ENCODE measurements around the gene MIPEP.
A peak's percentile ranks its signal among the peaks of the same experiment; 100 is the strongest.
"Not testable (repeated sequence)": the region's sequence is repeated elsewhere in the genome, so short reads cannot be mapped to it uniquely, and the experiment has no call there.

The MIPEP gene

GRCh38 chr13:23898101-23898500, 8.9 kb upstream of the MIPEP start:
- POLR2A ChIA-PET: interaction anchor here (0.7 kb wide), 1 partner anchor 9 kb away, joined by 3 read pairs; the partner anchor contains the start of gene MIPEP
- H3K4me3 ChIP-seq (ENCODE audit: low read depth, low read length): no peak overlapping the region
- no peaks in the 10 kb centered on the region for H3K4me1 ChIP-seq (ENCODE audit: control insufficient read depth, insufficient read depth, low read length)
- H3K27ac ChIP-seq (ENCODE audit: extremely low read depth, low read depth, low read length): no peak overlapping the region
- TF ChIP-seq ZNF37A (tag by site-specific recombination; IDR thresholded peaks at IDR 0.05) (no peak), ZNF248 (tag by site-specific recombination; IDR thresholded peaks at IDR 0.05) (no peak), ZNF2 (tag by site-specific recombination; IDR thresholded peaks at IDR 0.05) (no peak), ZNF223 (tag by site-specific recombination; IDR thresholded peaks at IDR 0.05) (no peak), ZSCAN5A (tag by site-specific recombination; IDR thresholded peaks at IDR 0.05) (no peak)
- CTCF ChIA-PET: interaction anchor here (1.1 to 1.2 kb wide), 2 partner anchors 190 to 1096 kb away, joined by 3 to 5 read pairs; no protein-coding TSS in a partner anchor
- H3K9me3 ChIP-seq (ENCODE audit: control insufficient read depth, insufficient read depth, low read depth, low read length): no peaks in the 10 kb centered on the region
- H3K36me3 ChIP-seq (ENCODE audit: control insufficient read depth in 2 of 2, insufficient read depth in 1 of 2, low read length in 2 of 2): no peaks in the 10 kb centered on the region

DNA sequence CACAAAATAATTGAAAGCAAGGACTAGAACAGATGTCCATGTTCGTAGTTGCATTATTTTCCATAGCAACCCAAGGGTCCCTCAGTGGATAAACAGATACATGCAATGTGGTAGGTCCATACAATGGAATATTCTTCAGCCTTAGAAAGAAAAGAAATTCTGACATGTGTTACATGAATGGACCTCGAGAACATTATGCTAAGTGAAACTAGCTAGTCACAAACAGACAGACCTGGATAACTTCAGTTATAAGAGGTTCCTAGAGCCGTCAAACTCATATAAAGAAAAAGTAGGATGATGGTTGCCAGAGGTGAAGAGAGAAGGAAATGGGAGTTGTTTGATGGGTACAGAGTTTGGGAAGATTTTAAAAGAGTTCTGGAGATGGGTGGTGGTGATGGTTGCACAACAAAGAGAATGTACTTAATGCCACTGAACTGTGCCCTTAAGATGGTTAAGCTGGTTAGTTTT, 8.3 kb upstream of the MIPEP start, which contains the start of gene C1QTNF9B:
C1QTNF9B (minus strand) TSS at position 51 of the 468 bp plus-strand sequence.
- H3K27ac ChIP-seq (ENCODE audit: extremely low read depth, low read depth, low read length); H3K9me3 ChIP-seq (ENCODE audit: control insufficient read depth, insufficient read depth, low read depth, low read length); CTCF ChIA-PET; H3K4me3 ChIP-seq (ENCODE audit: low read depth, low read length); POLR2A ChIA-PET; H3K36me3 ChIP-seq (ENCODE audit: control insufficient read depth in 2 of 2, insufficient read depth in 1 of 2, low read length in 2 of 2); H3K4me1 ChIP-seq (ENCODE audit: control insufficient read depth, insufficient read depth, low read length): not testable (repeated sequence)

GRCh38 chr13:23894746-23895145, 5.5 kb upstream of the MIPEP start:
- H3K27ac ChIP-seq (ENCODE audit: extremely low read depth, low read depth, low read length); H3K4me1 ChIP-seq (ENCODE audit: control insufficient read depth, insufficient read depth, low read length); H3K36me3 ChIP-seq (ENCODE audit: control insufficient read depth in 2 of 2, insufficient read depth in 1 of 2, low read length in 2 of 2); H3K4me3 ChIP-seq (ENCODE audit: low read depth, low read length); POLR2A ChIA-PET; H3K9me3 ChIP-seq (ENCODE audit: control insufficient read depth, insufficient read depth, low read depth, low read length): not testable (repeated sequence)
- CTCF ChIA-PET: interaction anchor here (0.6 kb wide), 1 partner anchor 26 kb away, joined by 3 read pairs; no protein-coding TSS in a partner anchor

DNA sequence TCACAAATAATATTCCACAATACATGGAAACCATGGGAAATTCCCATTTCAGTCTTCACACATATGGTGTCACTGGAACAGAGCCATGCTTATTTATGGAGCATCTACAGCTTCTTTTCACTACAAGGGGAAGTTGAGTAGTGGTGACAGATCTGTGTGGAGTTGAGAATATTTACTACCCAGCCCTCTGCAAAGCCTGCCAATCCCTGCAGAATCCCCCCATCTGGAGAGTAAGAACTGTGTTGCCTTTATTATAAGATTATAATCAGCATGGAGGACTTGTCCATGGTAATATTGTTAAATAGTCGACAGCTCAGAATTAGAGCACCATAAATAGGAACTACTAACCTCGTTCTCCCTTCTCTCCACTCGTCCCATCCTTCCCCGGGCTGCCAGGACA, 4.6 kb upstream of the MIPEP start:
- CTCF ChIA-PET; H3K4me1 ChIP-seq (ENCODE audit: control insufficient read depth, insufficient read depth, low read length); POLR2A ChIA-PET: not testable (repeated sequence)

GRCh38 chr13:23889615-23890607, 711 bp upstream of the MIPEP start:
- Histone ChIP-seq H3K9me3 (ENCODE audit: control insufficient read depth, insufficient read depth, low read depth, low read length) (no peaks in the 10 kb centered on the region), H3K4me3 (ENCODE audit: low read depth, low read length) (peak overlapping the region; percentile 18), H3K4me1 (ENCODE audit: control insufficient read depth, insufficient read depth, low read length) (no peaks in the 10 kb centered on the region), H3K36me3 (ENCODE audit: control insufficient read depth in 2 of 2, insufficient read depth in 1 of 2, low read length in 2 of 2) (peaks cover 3 to 4% of the 10 kb centered on the region in 2 experiments; a peak in 2 of 3 replicates), H3K27ac (ENCODE audit: extremely low read depth, low read depth, low read length) (no peak overlapping the region)
- ChIA-PET CTCF (interaction anchor here (0.6 to 1.8 kb wide), 17 partner anchors 10 to 1089 kb away, joined by 3 to 9 read pairs (median 3); no protein-coding TSS in a partner anchor), POLR2A (interaction anchor here (0.6 kb wide), 1 partner anchor 8 kb away, joined by 3 read pairs; no protein-coding TSS in a partner anchor)
- TF ChIP-seq ZNF18 (tag by site-specific recombination; IDR thresholded peaks at IDR 0.05) (no peak), ZNF677 (tag by site-specific recombination; IDR thresholded peaks at IDR 0.05) (0 out of 2 replicates have a peak, but pooled peaks have one; percentile 10), ZNF211 (tag by site-specific recombination; IDR thresholded peaks at IDR 0.05; ENCODE audit: low read depth) (no peak), ZNF664 (tag by site-specific recombination; IDR thresholded peaks at IDR 0.05) (0 out of 2 replicates have a peak, but pooled peaks have one; percentile 6), ZNF654 (tag by site-specific recombination; IDR thresholded peaks at IDR 0.05; ENCODE audit: low read depth) (peak; percentile 73), ZXDB (tag by site-specific recombination; IDR thresholded peaks at IDR 0.05) (no peak), ZFP69B (tag by site-specific recombination; IDR thresholded peaks at IDR 0.05) (no peak), ZNF24 (tag by site-specific recombination; IDR thresholded peaks at IDR 0.05) (no peak), OSR2 (tag by site-specific recombination; IDR thresholded peaks at IDR 0.05) (no peak), ZNF335 (tag by site-specific recombination; conservative IDR thresholded peaks at IDR 0.05) (peak; percentile 79), ZNF776 (tag by site-specific recombination; IDR thresholded peaks at IDR 0.05; ENCODE audit: borderline replicate concordance) (no peak), ZSCAN4 (tag by site-specific recombination; IDR thresholded peaks at IDR 0.05) (no peak), ZNF214 (tag by site-specific recombination; IDR thresholded peaks at IDR 0.05; ENCODE audit: borderline replicate concordance) (no peak), MYNN (tag by site-specific recombination; IDR thresholded peaks at IDR 0.05; ENCODE audit: borderline replicate concordance) (no peak)

More for the DNA sequence above, 4.6 kb upstream of the MIPEP start:
- not testable (repeated sequence) for H3K9me3 ChIP-seq (ENCODE audit: control insufficient read depth, insufficient read depth, low read depth, low read length); H3K36me3 ChIP-seq (ENCODE audit: control insufficient read depth in 2 of 2, insufficient read depth in 1 of 2, low read length in 2 of 2); H3K27ac ChIP-seq (ENCODE audit: extremely low read depth, low read depth, low read length); H3K4me3 ChIP-seq (ENCODE audit: low read depth, low read length)

All from HEK293 (cell line).